HepG2 (cell line): ENCODE data around the gene CD96. TPM values are rescaled to one million over a fixed set of nuclear protein-coding genes. Genes with fewer than 3 reads are reported as not detected.

Source experiments
- ATAC-seq: fragments of 200-7000 bp; cut with Tn5 transposase; 3 replicates; pipeline ENCODE4 v1.9.1; 2020; ENCODE audit warnings: mild to moderate bottlenecking, moderate library complexity
- BruUV-seq: library from RNA; stranded (reverse); fragments of 400-500 nt; replicated peaks from 2 replicates; lab custom pipeline; 2021; lab: Mats Ljungman, UMichigan
- CTCF ChIA-PET: fragments of 300-600 bp; formaldehyde crosslinking; extraction: SDS; loops from one replicate; lab custom pipeline; 2021; ENCODE audit warnings: low total read pairs, inconsistent platforms, low intra/inter-chr PET ratio; lab: Yijun Ruan, JAX
- POLR2A ChIA-PET: fragments of 350-600 bp; sonication (Branson Sonifier 250); formaldehyde crosslinking; loops from one replicate; lab custom pipeline; 2020; ENCODE audit warnings: antibody characterized with exemption, inconsistent platforms; lab: Yijun Ruan, JAX
- DNase-seq: peaks from one replicate; pipeline ENCODE4 v3.0.0-alpha.2; 2015; ENCODE audit warnings: low spot score
- FAIRE-seq: peaks from 3 replicates; lab custom pipeline; 2011; peaks lifted over from hg19 to GRCh38; lab: Jason Lieb, UNC
- H2AFZ ChIP-seq: one replicate; pipeline ENCODE4 v1.6.1; 2011; ENCODE audit warnings: low read length, inconsistent platforms
- H3K27ac ChIP-seq: fragments of 300-600 bp; 3 replicates; pipeline ENCODE4 v1.8.0; 2011; ENCODE audit warnings: mixed run types, mild to moderate bottlenecking, mixed read lengths, low read length, inconsistent platforms; ENCODE audit not compliant: insufficient read depth; ENCODE audit errors: extremely low read length
- H3K27me3 ChIP-seq, 2 experiments: fragments of 200-600 bp in 1 of 2; 2 replicates in 1 of 2; 3 replicates in 1 of 2; pipeline versions ENCODE4 v1.6.0 to v1.8.0; 2011; ENCODE audit warnings: low read length in 2 of 2, mild to moderate bottlenecking in 2 of 2, moderate library complexity in 2 of 2, inconsistent platforms in 1 of 2; ENCODE audit not compliant: insufficient read depth in 2 of 2, control insufficient read depth in 1 of 2
- H3K36me3 ChIP-seq, 2 experiments: fragments of 200-600 bp in 1 of 2; replicated peaks in 1 of 2; 2 replicates in 1 of 2; 3 replicates in 1 of 2; pipeline versions ENCODE4 v1.5.1 to v1.8.0; 2011; ENCODE audit warnings: low read length in 2 of 2, inconsistent platforms in 1 of 2; ENCODE audit not compliant: insufficient read depth in 2 of 2, control insufficient read depth in 1 of 2
- H3K4me1 ChIP-seq: 2 replicates; pipeline ENCODE4 v1.5.1; 2012; ENCODE audit warnings: low read length, inconsistent platforms; ENCODE audit not compliant: insufficient read depth
- H3K4me2 ChIP-seq: 2 replicates; pipeline ENCODE4 v1.6.0; 2011; ENCODE audit warnings: low read depth, low read length, inconsistent platforms
- H3K4me3 ChIP-seq, 3 experiments: fragments of 200-600 bp in 1 of 3; sonication (generic), shearing (Covaris generic) in 1 of 3; replicated peaks in 1 of 3; 2 replicates each; pipeline ENCODE4 v1.5.1; 2011 to 2016; ENCODE audit warnings: low read length in 3 of 3, inconsistent platforms in 2 of 3, low read depth in 2 of 3, mild to moderate bottlenecking in 2 of 3, control low read depth in 1 of 3, mixed read lengths in 1 of 3; ENCODE audit not compliant: insufficient read depth in 1 of 3
- H3K79me2 ChIP-seq: one replicate; pipeline ENCODE4 v1.6.1; 2011; ENCODE audit warnings: low read length, inconsistent platforms; ENCODE audit not compliant: insufficient read depth
- H3K9ac ChIP-seq: 2 replicates; pipeline ENCODE4 v1.6.0; 2011; ENCODE audit warnings: mild to moderate bottlenecking, low read depth, low read length, inconsistent platforms; ENCODE audit not compliant: insufficient read depth
- H3K9me3 ChIP-seq: 2 replicates; pipeline ENCODE4 v1.5.1; 2012; ENCODE audit warnings: mild to moderate bottlenecking, low read length
- H4K20me1 ChIP-seq: 2 replicates; pipeline ENCODE4 v1.6.0; 2011; ENCODE audit warnings: inconsistent platforms, mild to moderate bottlenecking, low read length, moderate library complexity; ENCODE audit not compliant: insufficient read depth
- ADNP ChIP-seq: sonication (generic); formaldehyde crosslinking; IDR thresholded peaks from 2 replicates; pipeline ENCODE4 v1.4.0; 2020; ENCODE audit warnings: missing genetic modification reagents
- FOXC1 ChIP-seq: sonication (generic); formaldehyde crosslinking; IDR thresholded peaks from 2 replicates; pipeline ENCODE4 v1.8.0; 2022; ENCODE audit warnings: mild to moderate bottlenecking, missing genetic modification reagents, borderline replicate concordance
- IRF2 ChIP-seq: IDR thresholded peaks from 2 replicates; pipeline ENCODE4 v1.6.1; 2018; ENCODE audit warnings: missing genetic modification reagents, missing compliant biosample characterization
- POGZ ChIP-seq: sonication (generic); formaldehyde crosslinking; IDR thresholded peaks from 2 replicates; pipeline ENCODE4 v1.4.0; 2020; ENCODE audit warnings: mild to moderate bottlenecking, missing genetic modification reagents
- TSC22D2 ChIP-seq: sonication (generic); formaldehyde crosslinking; IDR thresholded peaks from 2 replicates; pipeline ENCODE4 v1.5.1; 2020; ENCODE audit warnings: missing genetic modification reagents, mild to moderate bottlenecking, borderline replicate concordance
- ZEB1 ChIP-seq: IDR thresholded peaks from 2 replicates; pipeline ENCODE4 v1.6.1; 2012; ENCODE audit warnings: mild to moderate bottlenecking, low read depth, inconsistent platforms; ENCODE audit not compliant: insufficient replicate concordance
- ZFP41 ChIP-seq: sonication (generic); formaldehyde crosslinking; IDR thresholded peaks from 2 replicates; pipeline ENCODE4 v1.4.0; 2020; ENCODE audit warnings: mild to moderate bottlenecking, missing genetic modification reagents, borderline replicate concordance
- ZKSCAN8 ChIP-seq: IDR thresholded peaks from 2 replicates; pipeline ENCODE4 v1.6.1; 2016; ENCODE audit warnings: borderline replicate concordance, missing genetic modification reagents, missing compliant biosample characterization
- ZNF562 ChIP-seq: sonication (generic); formaldehyde crosslinking; IDR thresholded peaks from 2 replicates; pipeline ENCODE4 v1.8.0; 2022; ENCODE audit warnings: missing genetic modification reagents, borderline replicate concordance
- ZNF615 ChIP-seq: sonication (generic); formaldehyde crosslinking; IDR thresholded peaks from 2 replicates; pipeline ENCODE4 v1.5.0; 2020; ENCODE audit warnings: mild to moderate bottlenecking, missing genetic modification reagents, borderline replicate concordance
- ZNF737 ChIP-seq: sonication (generic); formaldehyde crosslinking; IDR thresholded peaks from 2 replicates; pipeline ENCODE4 v1.5.0; 2020; ENCODE audit warnings: missing genetic modification reagents, mild to moderate bottlenecking, borderline replicate concordance
- WGBS: methylation state at CpG from one replicate; pipeline ENCODE4 v1.1.6; 2017; ENCODE audit warnings: low lambda C conversion rate; 5-methylcytosine and 5-hydroxymethylcytosine counted together
- in situ Hi-C: cut with HindIII; loops from 2 replicates; pipeline ENCODE4 v1.10.0; 2017; ENCODE audit warnings: low pct_unique_long_range_greater_than_20kb; ENCODE audit not compliant: extremely low pct_ligation_motif_present
- intact Hi-C: fragments of 100-400 bp; cut with micrococcal nuclease; formaldehyde crosslinking; loops from one replicate; pipeline ENCODE4 v1.10.0; 2022; ENCODE audit not compliant: unreplicated experiment
- polyA plus RNA-seq, 8 experiments: library from polyadenylated mRNA; depleted of rRNA in 3 of 8; stranded (reverse) in 7 of 8; unstranded in 1 of 8; fragments of >200 nt; fragmentation: Illumina TruSeq in 4 of 8; extraction: Trizol in 4 of 8; gene quantifications; 2 replicates each; pipeline versions ENCODE4 v1.2.1 to v1.2.3, GENCODE V29; 2011 to 2016; ENCODE audit warnings: low read depth in 4 of 8, missing spikeins in 1 of 8, mixed read lengths in 1 of 8; ENCODE audit not compliant: insufficient read depth in 1 of 8
- total RNA-seq, 5 experiments: library from RNA; depleted of rRNA; stranded (reverse); fragments of >200 nt; fragmentation: Illumina TruSeq; extraction: Trizol; gene quantifications; 2 replicates each; pipeline ENCODE4 v1.2.3, GENCODE V29; 2016; ENCODE audit warnings: low read depth in 1 of 5
- TF ChIP-seq, protein P1 (sequence below): sonication (generic); formaldehyde crosslinking; IDR thresholded peaks from 2 replicates; pipeline ENCODE4; 2020; ENCODE audit warnings: missing genetic modification reagents, mild to moderate bottlenecking, borderline replicate concordance

CD96 gene
- total and polyA plus RNA-seq, 2 of the 13 experiments (the other 11 are each of a cell fraction or from before 2014, with no cell fraction given), result not detected

DNA sequence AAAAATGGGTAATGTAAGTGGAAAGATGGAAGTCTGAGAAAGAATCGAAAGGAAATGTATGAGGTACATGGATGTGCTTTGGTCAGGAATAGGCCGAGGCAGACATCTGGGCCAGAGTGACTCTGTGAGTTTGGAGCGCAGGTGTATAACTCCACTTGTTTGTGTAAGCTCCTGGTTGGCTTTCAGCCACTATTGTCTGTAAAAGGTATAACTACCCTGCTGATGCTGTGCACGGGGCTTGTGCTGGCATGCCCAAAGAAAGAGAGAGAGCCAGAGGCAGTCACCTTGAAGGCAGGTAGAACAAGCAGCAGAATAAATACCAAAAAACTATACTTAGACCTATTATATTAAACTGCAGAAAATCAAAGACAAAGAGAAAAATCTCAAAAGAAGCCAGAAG is 32.7 kb upstream of the CD96 start:
- TF ChIP-seq FOXC1 (CRISPR knock-in tag) (no peak), TSC22D2 (no peak), ZNF562 (no peak), ZEB1 (no peak), ZNF737 (CRISPR knock-in tag) (no peak), ZKSCAN8 (CRISPR knock-in tag) (no peak), IRF2 (no peak), ZNF615 (CRISPR knock-in tag) (no peak), ADNP (no peak), ZFP41 (no peak), POGZ (CRISPR knock-in tag) (no peak)
- TF ChIP-seq, protein P1, sequence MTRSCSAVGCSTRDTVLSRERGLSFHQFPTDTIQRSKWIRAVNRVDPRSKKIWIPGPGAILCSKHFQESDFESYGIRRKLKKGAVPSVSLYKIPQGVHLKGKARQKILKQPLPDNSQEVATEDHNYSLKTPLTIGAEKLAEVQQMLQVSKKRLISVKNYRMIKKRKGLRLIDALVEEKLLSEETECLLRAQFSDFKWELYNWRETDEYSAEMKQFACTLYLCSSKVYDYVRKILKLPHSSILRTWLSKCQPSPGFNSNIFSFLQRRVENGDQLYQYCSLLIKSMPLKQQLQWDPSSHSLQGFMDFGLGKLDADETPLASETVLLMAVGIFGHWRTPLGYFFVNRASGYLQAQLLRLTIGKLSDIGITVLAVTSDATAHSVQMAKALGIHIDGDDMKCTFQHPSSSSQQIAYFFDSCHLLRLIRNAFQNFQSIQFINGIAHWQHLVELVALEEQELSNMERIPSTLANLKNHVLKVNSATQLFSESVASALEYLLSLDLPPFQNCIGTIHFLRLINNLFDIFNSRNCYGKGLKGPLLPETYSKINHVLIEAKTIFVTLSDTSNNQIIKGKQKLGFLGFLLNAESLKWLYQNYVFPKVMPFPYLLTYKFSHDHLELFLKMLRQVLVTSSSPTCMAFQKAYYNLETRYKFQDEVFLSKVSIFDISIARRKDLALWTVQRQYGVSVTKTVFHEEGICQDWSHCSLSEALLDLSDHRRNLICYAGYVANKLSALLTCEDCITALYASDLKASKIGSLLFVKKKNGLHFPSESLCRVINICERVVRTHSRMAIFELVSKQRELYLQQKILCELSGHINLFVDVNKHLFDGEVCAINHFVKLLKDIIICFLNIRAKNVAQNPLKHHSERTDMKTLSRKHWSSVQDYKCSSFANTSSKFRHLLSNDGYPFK (CRISPR knock-in tag), result no peak
- TF ChIP-seq, all 625 proteins: peak for 0
- no peaks in the 10 kb centered on the region for H4K20me1 ChIP-seq
- H3K27ac ChIP-seq, result no peak overlapping the region
- H3K9ac ChIP-seq, result no peak overlapping the region
- in situ Hi-C loops, result no loop called here
- no peak overlapping the region for H2AFZ ChIP-seq
- CTCF ChIA-PET, result no interaction called here
- FAIRE-seq, result no peak
- H3K79me2 ChIP-seq, result no peaks in the 10 kb centered on the region
- no peak for ATAC-seq
- no peaks in the 10 kb centered on the region for H3K27me3 ChIP-seq
- no peaks in the 10 kb centered on the region for H3K36me3 ChIP-seq
- DNase-seq, result no peak
- intact Hi-C loops, result no loop called here
- no peak overlapping the region for H3K4me3 ChIP-seq
- BruUV-seq, result no TSS peak
- H3K4me2 ChIP-seq, result no peak overlapping the region
- H3K9me3 ChIP-seq, result no peaks in the 10 kb centered on the region
- no peaks in the 10 kb centered on the region for H3K4me1 ChIP-seq
- 17% methylated on average over 4 of the region's 4 CpGs for WGBS
- POLR2A ChIA-PET, result no interaction called here
